ENCODE data around the gene PTRH1.

The PTRH1 gene

DNA sequence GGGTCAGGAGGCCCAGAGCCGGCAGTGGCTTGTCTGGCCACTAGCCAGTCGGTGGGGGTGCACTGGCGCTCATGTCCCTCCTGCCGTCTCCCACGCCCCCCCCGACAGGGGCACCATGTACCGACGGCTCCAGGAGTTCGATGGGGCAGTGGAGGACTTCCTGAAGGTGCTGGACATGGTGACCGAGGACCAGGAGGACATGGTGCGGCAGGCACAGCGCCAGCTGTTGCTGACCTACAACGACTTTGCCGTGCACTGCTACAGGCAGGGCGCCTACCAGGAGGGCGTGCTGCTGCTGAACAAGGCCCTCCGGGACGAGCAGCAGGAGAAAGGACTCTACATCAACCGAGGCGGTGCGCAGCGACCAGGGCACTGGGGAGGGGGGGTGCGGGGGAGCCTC, 8.5 kb upstream of the PTRH1 start:
- Histone ChIP-seq H3K36me3 (ENCODE audit: insufficient read depth, low read depth, low read length) (no peaks in the 10 kb centered on the region), H3K4me3 (ENCODE audit: low read length) (no peak overlapping the region), H3K27ac (ENCODE audit: low read length) (no peak overlapping the region), H3K27me3 (ENCODE audit: insufficient read depth, low read length) (no peaks in the 10 kb centered on the region), H3K4me1 (ENCODE audit: insufficient read depth, low read length) (no peaks in the 10 kb centered on the region), H3K9ac (ENCODE audit: low read depth, low read length) (no peak overlapping the region), H3K9me3 (ENCODE audit: insufficient read depth, low read depth, low read length) (no peaks in the 10 kb centered on the region)

- Histone ChIP-seq H3K27me3 (ENCODE audit: insufficient read depth, low read length) (no peaks in the 10 kb centered on the region), H3K9me3 (ENCODE audit: insufficient read depth, low read depth, low read length) (no peaks in the 10 kb centered on the region), H3K9ac (ENCODE audit: low read depth, low read length) (no peak overlapping the region), H3K4me3 (ENCODE audit: low read length) (no peak overlapping the region), H3K4me1 (ENCODE audit: insufficient read depth, low read length) (no peaks in the 10 kb centered on the region), H3K36me3 (ENCODE audit: insufficient read depth, low read depth, low read length) (no peaks in the 10 kb centered on the region), H3K27ac (ENCODE audit: low read length) (no peak overlapping the region)
Observed at GRCh38 chr9:127723444-127723843, 8.0 kb upstream of the PTRH1 start.

- H3K9me3 ChIP-seq (ENCODE audit: insufficient read depth, low read depth, low read length): no peaks in the 10 kb centered on the region
- no peak overlapping the region for H3K9ac ChIP-seq (ENCODE audit: low read depth, low read length)
- no peak overlapping the region for H3K4me3 ChIP-seq (ENCODE audit: low read length)
- no peaks in the 10 kb centered on the region for H3K36me3 ChIP-seq (ENCODE audit: insufficient read depth, low read depth, low read length)
- H3K27me3 ChIP-seq (ENCODE audit: insufficient read depth, low read length): no peaks in the 10 kb centered on the region
- no peaks in the 10 kb centered on the region for H3K4me1 ChIP-seq (ENCODE audit: insufficient read depth, low read length)
- no peak overlapping the region for H3K27ac ChIP-seq (ENCODE audit: low read length)
Observed at GRCh38 chr9:127723013-127723412, 7.5 kb upstream of the PTRH1 start.

- Histone ChIP-seq H3K36me3 (ENCODE audit: insufficient read depth, low read depth, low read length) (no peaks in the 10 kb centered on the region), H3K9ac (ENCODE audit: low read depth, low read length) (no peak overlapping the region), H3K4me3 (ENCODE audit: low read length) (no peak overlapping the region), H3K27ac (ENCODE audit: low read length) (no peak overlapping the region), H3K9me3 (ENCODE audit: insufficient read depth, low read depth, low read length) (no peaks in the 10 kb centered on the region), H3K4me1 (ENCODE audit: insufficient read depth, low read length) (no peaks in the 10 kb centered on the region), H3K27me3 (ENCODE audit: insufficient read depth, low read length) (no peaks in the 10 kb centered on the region)
Observed at GRCh38 chr9:127722055-127722745, 6.7 kb upstream of the PTRH1 start.

GRCh38 chr9:127721391-127721821, 5.9 kb upstream of the PTRH1 start:
- Histone ChIP-seq H3K4me3 (ENCODE audit: low read length) (no peak overlapping the region), H3K27ac (ENCODE audit: low read length) (no peak overlapping the region), H3K4me1 (ENCODE audit: insufficient read depth, low read length) (no peaks in the 10 kb centered on the region), H3K27me3 (ENCODE audit: insufficient read depth, low read length) (no peaks in the 10 kb centered on the region), H3K36me3 (ENCODE audit: insufficient read depth, low read depth, low read length) (no peaks in the 10 kb centered on the region), H3K9me3 (ENCODE audit: insufficient read depth, low read depth, low read length) (no peaks in the 10 kb centered on the region), H3K9ac (ENCODE audit: low read depth, low read length) (no peak overlapping the region)

DNA sequence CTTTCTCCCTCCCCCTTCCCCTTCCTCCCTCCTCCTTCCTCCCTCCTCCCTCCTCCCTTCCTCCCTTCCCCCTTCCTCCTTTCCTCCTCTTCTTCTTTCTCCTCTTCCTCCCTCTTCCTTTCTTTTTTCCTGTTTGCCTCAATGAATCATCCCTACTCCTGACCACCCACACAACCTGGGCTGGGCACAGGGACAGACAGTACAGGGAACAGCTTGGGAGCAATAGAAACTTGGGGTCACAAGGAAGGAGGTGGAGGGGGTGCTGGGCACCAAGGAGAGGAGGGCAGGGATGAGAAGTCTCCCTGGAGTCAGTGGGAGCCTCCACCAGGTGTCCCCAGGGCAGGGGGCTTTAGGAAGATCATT, 5.4 kb upstream of the PTRH1 start:
- H3K4me1 ChIP-seq (ENCODE audit: insufficient read depth, low read length): no peaks in the 10 kb centered on the region

DNA sequence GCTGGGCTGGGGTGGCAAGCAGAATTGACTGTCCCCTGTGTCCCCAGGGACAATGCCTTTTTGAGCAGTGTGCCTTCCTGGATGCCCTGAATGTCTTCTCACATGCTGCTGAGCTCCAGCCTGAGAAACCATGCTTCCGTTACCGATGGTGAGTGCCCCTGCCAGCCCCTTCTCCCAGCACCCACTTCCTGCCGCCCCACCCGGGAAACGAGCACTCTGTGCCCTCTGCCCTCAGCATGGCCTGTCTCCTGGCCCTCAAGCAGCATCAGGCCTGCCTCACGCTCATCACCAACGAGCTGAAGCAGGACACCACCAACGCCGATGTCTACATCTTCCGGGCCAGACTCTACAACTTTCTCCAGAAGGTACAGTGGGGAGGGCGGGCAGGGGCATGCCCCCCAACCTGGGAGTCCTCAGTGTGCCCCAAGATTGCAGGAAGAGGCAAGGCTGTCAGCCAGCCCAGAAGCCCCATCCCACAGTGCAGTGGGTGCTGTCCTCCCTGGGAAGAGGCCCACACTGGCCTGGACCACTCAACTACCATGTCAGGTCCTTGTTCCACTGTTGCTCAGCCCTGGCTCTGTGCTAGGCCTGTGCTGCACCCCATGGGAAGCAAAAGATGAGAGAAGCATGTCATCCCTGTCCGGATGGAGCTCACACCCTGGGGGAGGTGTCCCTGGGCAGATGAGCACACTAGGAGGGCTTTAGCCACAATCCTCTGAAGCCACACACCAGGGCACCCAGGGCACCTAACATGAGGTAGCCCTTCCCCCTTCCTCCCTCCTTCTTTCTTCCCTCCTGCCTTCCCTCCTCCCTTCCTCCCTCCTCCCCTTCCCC, 4.8 kb upstream of the PTRH1 start:
- H3K4me3 ChIP-seq (ENCODE audit: low read length): no peak overlapping the region
- H3K9ac ChIP-seq (ENCODE audit: low read depth, low read length): no peak overlapping the region
- H3K27ac ChIP-seq (ENCODE audit: low read length): no peak overlapping the region
- no peaks in the 10 kb centered on the region for H3K9me3 ChIP-seq (ENCODE audit: insufficient read depth, low read depth, low read length)
- H3K27me3 ChIP-seq (ENCODE audit: insufficient read depth, low read length): no peaks in the 10 kb centered on the region
- no peaks in the 10 kb centered on the region for H3K4me1 ChIP-seq (ENCODE audit: insufficient read depth, low read length)
- H3K36me3 ChIP-seq (ENCODE audit: insufficient read depth, low read depth, low read length): no peaks in the 10 kb centered on the region

More for the DNA sequence above, 5.4 kb upstream of the PTRH1 start:
- Histone ChIP-seq H3K9me3 (ENCODE audit: insufficient read depth, low read depth, low read length) (no peaks in the 10 kb centered on the region), H3K27ac (ENCODE audit: low read length) (no peak overlapping the region), H3K36me3 (ENCODE audit: insufficient read depth, low read depth, low read length) (no peaks in the 10 kb centered on the region), H3K27me3 (ENCODE audit: insufficient read depth, low read length) (no peaks in the 10 kb centered on the region), H3K9ac (ENCODE audit: low read depth, low read length) (no peak overlapping the region), H3K4me3 (ENCODE audit: low read length) (no peak overlapping the region)

GRCh38 chr9:127717766-127718165, 2.3 kb upstream of the PTRH1 start:
- no peak overlapping the region for H3K4me3 ChIP-seq (ENCODE audit: low read length)
- no peaks in the 10 kb centered on the region for H3K9me3 ChIP-seq (ENCODE audit: insufficient read depth, low read depth, low read length)
- H3K9ac ChIP-seq (ENCODE audit: low read depth, low read length): no peak overlapping the region
- H3K27ac ChIP-seq (ENCODE audit: low read length): no peak overlapping the region
- H3K36me3 ChIP-seq (ENCODE audit: insufficient read depth, low read depth, low read length): no peaks in the 10 kb centered on the region
- H3K27me3 ChIP-seq (ENCODE audit: insufficient read depth, low read length): peaks cover 3% of the 10 kb centered on the region; the same call in 1 of the 2 replicates
- 0 out of 2 replicates have a peak, but pooled peaks cover 4% of the 10 kb centered on the region for H3K4me1 ChIP-seq (ENCODE audit: insufficient read depth, low read length)

- Histone ChIP-seq H3K9me3 (ENCODE audit: insufficient read depth, low read depth, low read length) (no peaks in the 10 kb centered on the region), H3K4me1 (ENCODE audit: insufficient read depth, low read length) (0 out of 2 replicates have a peak, but pooled peaks cover 5% of the 10 kb centered on the region), H3K27me3 (ENCODE audit: insufficient read depth, low read length) (peaks cover 3% of the 10 kb centered on the region; the same call in 1 of the 2 replicates), H3K4me3 (ENCODE audit: low read length) (peak overlapping the region; percentile 81; the same call in 1 of the 2 replicates), H3K9ac (ENCODE audit: low read depth, low read length) (no peak overlapping the region), H3K27ac (ENCODE audit: low read length) (no peak overlapping the region), H3K36me3 (ENCODE audit: insufficient read depth, low read depth, low read length) (no peaks in the 10 kb centered on the region)
Observed at GRCh38 chr9:127716412-127716811, 949 bp upstream of the PTRH1 start.

DNA sequence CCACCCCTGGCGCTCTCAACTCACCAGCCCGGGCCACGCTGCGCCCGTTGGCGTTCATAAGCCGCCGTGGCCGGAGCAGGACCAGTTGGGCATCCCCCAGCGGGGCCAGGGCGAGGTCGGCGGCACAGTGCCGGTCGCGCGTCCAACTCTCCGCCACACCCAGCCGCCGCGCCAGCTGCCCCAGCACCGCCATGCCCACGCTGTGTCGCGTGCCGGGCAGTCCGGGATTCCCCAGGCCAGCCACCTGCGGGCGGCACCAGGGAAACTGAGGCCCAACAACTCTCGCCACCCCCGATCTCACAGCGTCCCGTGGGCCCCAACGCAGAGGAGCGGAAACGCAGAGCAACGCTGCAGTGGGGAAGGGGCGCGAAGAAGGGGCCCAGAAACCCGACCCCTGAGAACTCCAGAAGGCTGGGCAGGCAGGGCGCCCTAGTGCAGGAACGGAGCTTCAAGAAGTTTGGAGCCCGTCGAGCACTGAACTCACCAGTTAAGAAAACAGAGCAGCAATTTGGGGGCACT, 453 bp downstream of the PTRH1 start:
- Histone ChIP-seq H3K9me3 (ENCODE audit: insufficient read depth, low read depth, low read length) (no peaks in the 10 kb centered on the region), H3K27ac (ENCODE audit: low read length) (no peak overlapping the region), H3K27me3 (ENCODE audit: insufficient read depth, low read length) (peaks cover 3% of the 10 kb centered on the region; the same call in 1 of the 2 replicates), H3K4me1 (ENCODE audit: insufficient read depth, low read length) (0 out of 2 replicates have a peak, but pooled peaks cover 8% of the 10 kb centered on the region), H3K36me3 (ENCODE audit: insufficient read depth, low read depth, low read length) (no peaks in the 10 kb centered on the region), H3K9ac (ENCODE audit: low read depth, low read length) (peak overlapping the region; percentile 61; the same call in 1 of the 2 replicates), H3K4me3 (ENCODE audit: low read length) (peak overlapping the region; percentile 81)

DNA sequence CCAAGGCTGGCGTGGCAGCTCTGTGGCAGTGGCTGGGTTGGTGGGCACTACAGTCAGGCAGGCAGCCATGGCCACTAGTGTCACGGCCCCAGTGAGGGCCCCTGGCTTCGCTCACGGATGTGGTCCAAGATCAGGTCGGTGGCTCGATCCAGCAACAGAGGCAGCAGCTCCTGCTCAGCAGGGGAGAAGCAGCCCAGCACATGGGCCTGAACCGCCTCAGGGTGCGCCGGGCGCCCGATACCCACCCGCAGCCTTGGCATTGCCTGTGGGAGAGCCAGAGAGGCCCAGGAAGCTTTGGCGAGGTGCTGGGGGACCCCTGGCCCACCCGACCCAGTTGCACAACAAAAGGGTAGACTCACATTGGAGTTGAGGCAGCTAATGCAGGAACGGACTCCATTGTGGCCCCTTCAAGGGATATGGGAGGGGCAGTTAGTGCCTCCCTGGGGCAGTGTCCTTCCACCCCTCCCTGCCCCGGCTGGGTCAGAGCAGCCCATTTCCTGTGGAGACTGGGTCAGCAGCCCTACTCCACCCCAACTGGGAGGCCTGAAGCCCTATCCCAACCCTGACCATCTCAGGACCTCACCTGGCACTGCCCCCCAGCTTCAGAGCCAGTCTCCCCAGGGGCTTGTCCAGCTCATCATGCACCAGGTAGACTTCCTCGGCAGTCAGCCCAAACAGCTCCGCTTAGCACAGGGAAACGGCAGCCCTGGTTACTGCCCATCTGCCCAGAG, 1.3 kb downstream of the PTRH1 start:
- no peak overlapping the region for H3K9ac ChIP-seq (ENCODE audit: low read depth, low read length)
- peaks cover 3% of the 10 kb centered on the region; the same call in 1 of the 2 replicates for H3K27me3 ChIP-seq (ENCODE audit: insufficient read depth, low read length)
- H3K4me3 ChIP-seq (ENCODE audit: low read length): peak overlapping the region; percentile 49
- no peak overlapping the region for H3K27ac ChIP-seq (ENCODE audit: low read length)
- no peaks in the 10 kb centered on the region for H3K36me3 ChIP-seq (ENCODE audit: insufficient read depth, low read depth, low read length)
- H3K4me1 ChIP-seq (ENCODE audit: insufficient read depth, low read length): 0 out of 2 replicates have a peak, but pooled peaks cover 8% of the 10 kb centered on the region
- no peaks in the 10 kb centered on the region for H3K9me3 ChIP-seq (ENCODE audit: insufficient read depth, low read depth, low read length)

All from iPS-20b (cell line).